ENCODE data around the gene CBFA2T3. TPM values are rescaled to one million over a fixed set of nuclear protein-coding genes. Genes with fewer than 3 reads are reported as not detected.
A peak's percentile ranks its signal among the peaks of the same experiment; 100 is the strongest.

Gene CBFA2T3
- total and polyA plus RNA-seq, 8 donors, result 3.8 to 10.4 (median 5.4) TPM

GRCh38 chr16:88971371-88972097 is 5.5 kb downstream of the CBFA2T3 start:
- no peak overlapping the region for H3K4me3 ChIP-seq
- H3K4me1 ChIP-seq, result peaks cover 0 to 72% of the 10 kb centered on the region in 2 donors
- intact Hi-C loops (cut with DNase I), result no loop called here
- H3K9me3 ChIP-seq, result no peaks in the 10 kb centered on the region
- peak; percentile 18 for ATAC-seq
- peak overlapping the region in 1 of 2 donors; percentile 7 for H3K27ac ChIP-seq
- H3K27me3 ChIP-seq, result peaks cover 0 to 72% of the 10 kb centered on the region in 2 donors
- no peak for TF ChIP-seq CTCF (IDR thresholded peaks at IDR 0.05)
- H3K36me3 ChIP-seq, result no peaks in the 10 kb centered on the region
- peak in 2 of 4 donors; percentile 61 to 87 for DNase-seq

- intact Hi-C loops (cut with DNase I), result no loop called here
- ATAC-seq (no peak), DNase-seq (peak in 1 of 4 donors; percentile 70)
- Histone ChIP-seq H3K4me1 (peaks cover 0 to 63% of the 10 kb centered on the region in 2 donors), H3K27ac (no peak overlapping the region), H3K36me3 (no peaks in the 10 kb centered on the region), H3K27me3 (peaks cover 0 to 63% of the 10 kb centered on the region in 2 donors), H3K9me3 (no peaks in the 10 kb centered on the region), H3K4me3 (no peak overlapping the region)
- TF ChIP-seq CTCF (IDR thresholded peaks at IDR 0.05), result no peak
Measured at GRCh38 chr16:88970539-88971065, 6.4 kb downstream of the CBFA2T3 start.

- H3K27ac ChIP-seq, result no peak overlapping the region
- no peak for ATAC-seq
- H3K9me3 ChIP-seq, result no peaks in the 10 kb centered on the region
- DNase-seq, result peak in 1 of 4 donors; percentile 71
- H3K4me3 ChIP-seq, result no peak overlapping the region
- intact Hi-C loops (cut with DNase I), result no loop called here
- no peaks in the 10 kb centered on the region for H3K36me3 ChIP-seq
- peaks cover 0 to 58% of the 10 kb centered on the region in 2 donors for H3K27me3 ChIP-seq
- TF ChIP-seq CTCF (IDR thresholded peaks at IDR 0.05), result no peak
- peaks cover 0 to 57% of the 10 kb centered on the region in 2 donors for H3K4me1 ChIP-seq
Measured at GRCh38 chr16:88970050-88970449, 7.0 kb downstream of the CBFA2T3 start.

GRCh38 chr16:88969361-88969831 is 7.6 kb downstream of the CBFA2T3 start:
- DNase-seq (peak in 1 of 4 donors; percentile 63), ATAC-seq (no peak)
- Histone ChIP-seq H3K9me3 (no peaks in the 10 kb centered on the region), H3K27ac (no peak overlapping the region), H3K4me3 (no peak overlapping the region), H3K36me3 (no peaks in the 10 kb centered on the region), H3K4me1 (peaks cover 0 to 52% of the 10 kb centered on the region in 2 donors), H3K27me3 (peaks cover 0 to 54% of the 10 kb centered on the region in 2 donors)
- intact Hi-C loops (cut with DNase I), result no loop called here
- TF ChIP-seq CTCF (IDR thresholded peaks at IDR 0.05), result no peak

- DNase-seq (peak in 1 of 4 donors; percentile 74), ATAC-seq (no peak)
- Histone ChIP-seq H3K27ac (no peak overlapping the region), H3K36me3 (no peaks in the 10 kb centered on the region), H3K27me3 (peaks cover 0 to 48% of the 10 kb centered on the region in 2 donors), H3K9me3 (no peaks in the 10 kb centered on the region), H3K4me1 (peaks cover 0 to 46% of the 10 kb centered on the region in 2 donors), H3K4me3 (no peak overlapping the region)
- intact Hi-C loops (cut with DNase I), result no loop called here
- no peak for TF ChIP-seq CTCF (IDR thresholded peaks at IDR 0.05)
Measured at GRCh38 chr16:88968589-88969280, 8.3 kb downstream of the CBFA2T3 start.
